SU-DHL-6 (cell line): ENCODE data around the gene CNOT4.

Source experiments
- H2AFZ ChIP-seq: fragments of 200-600 bp; sonication (generic); 2 replicates; pipeline ENCODE4 v1.6.1; 2014; ENCODE audit warnings: low read depth, mild to moderate bottlenecking, moderate library complexity, mixed read lengths, antibody characterized with exemption, low read length; ENCODE audit not compliant: severe bottlenecking
- H3F3A ChIP-seq: fragments of 200-600 bp; shearing (Covaris generic); 2 replicates; pipeline ENCODE4 v1.6.0; 2016; ENCODE audit warnings: antibody characterized with exemption, mild to moderate bottlenecking; ENCODE audit not compliant: insufficient read depth
- H3K27ac ChIP-seq: fragments of 200-600 bp; sonication (generic); 2 replicates; pipeline ENCODE4 v1.5.1; 2016; ENCODE audit warnings: low read depth, mild to moderate bottlenecking, low read length, moderate library complexity, mixed read lengths
- H3K27me3 ChIP-seq: fragments of 200-600 bp; sonication (generic), shearing (Covaris generic); 2 replicates; pipeline ENCODE4 v1.6.0; 2014; ENCODE audit warnings: mild to moderate bottlenecking, low read length
- H3K36me3 ChIP-seq: fragments of 200-600 bp; sonication (generic); 2 replicates; pipeline ENCODE4 v1.6.1; 2014; ENCODE audit warnings: mild to moderate bottlenecking, low read length, mixed read lengths
- H3K4me2 ChIP-seq: fragments of 300-600, 200-600 bp; shearing (Covaris generic), sonication (generic); 2 replicates; pipeline ENCODE4 v1.6.0; 2014; ENCODE audit warnings: low read length, low read depth, mild to moderate bottlenecking; ENCODE audit not compliant: poor library complexity, severe bottlenecking
- H3K4me3 ChIP-seq: fragments of 200-600 bp; sonication (generic); 2 replicates; pipeline ENCODE4 v1.5.1; 2014; ENCODE audit warnings: antibody characterized with exemption, low read length, mild to moderate bottlenecking, mixed read lengths; ENCODE audit not compliant: insufficient read depth, poor library complexity, severe bottlenecking
- H3K79me2 ChIP-seq: fragments of 200-600 bp; sonication (generic); 2 replicates; pipeline ENCODE4 v1.6.1; 2014; ENCODE audit warnings: mild to moderate bottlenecking, low read length, moderate library complexity; ENCODE audit not compliant: insufficient read depth
- H3K9ac ChIP-seq: fragments of 200-600 bp; sonication (generic); 2 replicates; pipeline ENCODE4 v1.7.0; 2014; ENCODE audit warnings: mild to moderate bottlenecking, low read length
- H3K9me2 ChIP-seq: fragments of 200-600 bp; sonication (generic); replicated peaks from 2 replicates; pipeline ENCODE4 v1.6.1; 2014; ENCODE audit warnings: low read length; ENCODE audit not compliant: insufficient read depth
- H3K9me3 ChIP-seq: fragments of 200-600 bp; sonication (generic); 2 replicates; pipeline ENCODE4 v1.6.1; 2014; ENCODE audit warnings: low read length, mixed read lengths; ENCODE audit not compliant: insufficient read depth
- H4K20me1 ChIP-seq: fragments of 200-600 bp; sonication (generic); 2 replicates; pipeline ENCODE4 v1.6.1; 2014; ENCODE audit warnings: low read depth, mild to moderate bottlenecking, antibody characterized with exemption, low read length, moderate library complexity, mixed read lengths
- EZH2phosphoT487 ChIP-seq: fragments of 200-600 bp; sonication (generic), shearing (Covaris generic); conservative IDR thresholded peaks from 2 replicates; pipeline ENCODE4 v1.6.1; 2018; ENCODE audit warnings: mild to moderate bottlenecking, antibody characterized with exemption, low read length, moderate library complexity, mixed read lengths
- TF ChIP-seq, protein P1 (sequence below): fragments of 200-600 bp; sonication (generic); IDR thresholded peaks from one replicate; pipeline ENCODE4 v1.5.1; 2017; ENCODE audit warnings: antibody characterized with exemption, mild to moderate bottlenecking, low read length, moderate library complexity; ENCODE audit not compliant: insufficient read depth, poor library complexity, severe bottlenecking

CNOT4 gene

DNA sequence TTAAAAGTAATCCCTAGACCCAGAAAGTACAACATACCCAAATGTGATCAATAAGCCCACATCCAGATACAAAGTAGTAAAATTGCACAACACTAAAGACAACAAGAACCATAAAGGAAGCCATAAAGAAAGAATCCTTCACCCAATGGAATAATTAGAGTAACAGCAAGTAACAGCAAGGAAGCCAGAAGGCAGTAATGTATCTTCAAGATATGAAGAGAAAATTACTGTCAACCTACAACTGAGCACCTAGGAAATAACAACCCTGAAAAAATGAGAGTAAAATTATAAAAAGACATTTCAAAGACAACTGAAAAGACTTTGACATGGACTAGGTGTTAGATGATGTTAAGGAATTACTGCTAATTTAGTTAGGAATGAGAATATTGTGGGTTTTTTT lies 60.5 kb downstream of the CNOT4 start:
- Histone ChIP-seq H3K27me3 (no peaks in the 10 kb centered on the region), H3K27ac (no peak overlapping the region), H3F3A (no peaks in the 10 kb centered on the region; the same call in 1 of the 2 replicates), H3K36me3 (no peaks in the 10 kb centered on the region), H3K9me2 (no peaks in the 10 kb centered on the region), H3K79me2 (peaks cover 77% of the 10 kb centered on the region), H3K9me3 (no peaks in the 10 kb centered on the region), H4K20me1 (0 out of 2 replicates have a peak, but pooled peaks cover 8% of the 10 kb centered on the region), H3K9ac (no peak overlapping the region), H3K4me3 (no peak overlapping the region), H2AFZ (no peak overlapping the region), H3K4me2 (no peak overlapping the region)
- TF ChIP-seq EZH2phosphoT487, result no peak
- TF ChIP-seq, protein P1, sequence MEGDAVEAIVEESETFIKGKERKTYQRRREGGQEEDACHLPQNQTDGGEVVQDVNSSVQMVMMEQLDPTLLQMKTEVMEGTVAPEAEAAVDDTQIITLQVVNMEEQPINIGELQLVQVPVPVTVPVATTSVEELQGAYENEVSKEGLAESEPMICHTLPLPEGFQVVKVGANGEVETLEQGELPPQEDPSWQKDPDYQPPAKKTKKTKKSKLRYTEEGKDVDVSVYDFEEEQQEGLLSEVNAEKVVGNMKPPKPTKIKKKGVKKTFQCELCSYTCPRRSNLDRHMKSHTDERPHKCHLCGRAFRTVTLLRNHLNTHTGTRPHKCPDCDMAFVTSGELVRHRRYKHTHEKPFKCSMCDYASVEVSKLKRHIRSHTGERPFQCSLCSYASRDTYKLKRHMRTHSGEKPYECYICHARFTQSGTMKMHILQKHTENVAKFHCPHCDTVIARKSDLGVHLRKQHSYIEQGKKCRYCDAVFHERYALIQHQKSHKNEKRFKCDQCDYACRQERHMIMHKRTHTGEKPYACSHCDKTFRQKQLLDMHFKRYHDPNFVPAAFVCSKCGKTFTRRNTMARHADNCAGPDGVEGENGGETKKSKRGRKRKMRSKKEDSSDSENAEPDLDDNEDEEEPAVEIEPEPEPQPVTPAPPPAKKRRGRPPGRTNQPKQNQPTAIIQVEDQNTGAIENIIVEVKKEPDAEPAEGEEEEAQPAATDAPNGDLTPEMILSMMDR, result no peak

DNA sequence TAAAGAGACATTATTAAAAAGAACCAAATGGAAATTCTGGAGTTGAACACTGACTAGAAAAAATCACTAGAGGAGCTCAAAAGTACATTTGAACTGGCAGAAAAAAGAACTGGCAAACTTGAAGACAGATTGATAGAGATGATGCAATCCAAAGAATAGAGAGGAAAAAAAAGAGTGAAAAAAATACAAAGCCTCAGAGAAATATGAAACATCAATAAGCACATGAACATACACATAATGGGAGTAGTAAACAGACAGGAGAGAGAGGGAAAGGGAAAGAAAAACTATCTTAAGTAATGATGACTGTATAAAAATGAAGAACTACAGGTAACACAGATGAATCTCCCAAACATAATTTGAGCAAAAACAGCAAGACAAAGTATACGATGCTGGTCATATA lies 61.1 kb downstream of the CNOT4 start:
- TF ChIP-seq EZH2phosphoT487, result no peak
- TF ChIP-seq, protein P1, result no peak
- H3K9me2 ChIP-seq, result no peaks in the 10 kb centered on the region
- H3K4me2 ChIP-seq, result no peak overlapping the region
- H4K20me1 ChIP-seq, result 0 out of 2 replicates have a peak, but pooled peaks cover 8% of the 10 kb centered on the region
- H3K27me3 ChIP-seq, result no peaks in the 10 kb centered on the region
- no peak overlapping the region for H2AFZ ChIP-seq
- H3K9ac ChIP-seq, result no peak overlapping the region
- no peak overlapping the region for H3K4me3 ChIP-seq
- no peaks in the 10 kb centered on the region for H3K36me3 ChIP-seq
- peaks cover 72% of the 10 kb centered on the region for H3K79me2 ChIP-seq
- no peaks in the 10 kb centered on the region for H3K9me3 ChIP-seq
- H3K27ac ChIP-seq, result no peak overlapping the region
- no peaks in the 10 kb centered on the region; the same call in 1 of the 2 replicates for H3F3A ChIP-seq

DNA sequence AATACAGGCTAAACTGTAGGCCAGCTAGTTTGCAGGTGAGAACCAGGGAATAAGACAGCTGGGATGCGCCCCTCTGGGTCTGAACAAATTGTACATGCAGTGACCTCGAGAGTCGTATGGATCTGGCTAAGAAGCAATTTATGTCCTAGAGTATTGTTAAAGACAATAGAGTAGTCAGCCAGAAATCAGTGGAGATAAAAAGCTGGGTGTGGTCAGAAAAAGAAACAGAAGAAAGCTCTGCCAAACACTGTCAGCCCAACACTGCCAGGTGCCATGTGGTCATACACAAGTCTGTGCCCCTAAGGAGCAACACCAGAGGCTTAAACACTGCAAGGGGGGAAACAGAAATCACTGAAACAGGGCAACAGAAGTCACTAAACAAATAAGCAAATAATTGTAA lies 62.2 kb downstream of the CNOT4 start:
- Histone ChIP-seq H3K79me2 (peaks cover 76% of the 10 kb centered on the region), H3K4me2 (no peak overlapping the region), H3K9me3 (no peaks in the 10 kb centered on the region), H3K9ac (no peak overlapping the region), H3K27me3 (no peaks in the 10 kb centered on the region), H3K27ac (no peak overlapping the region), H4K20me1 (0 out of 2 replicates have a peak, but pooled peaks cover 8% of the 10 kb centered on the region), H2AFZ (no peak overlapping the region), H3K36me3 (no peaks in the 10 kb centered on the region), H3K4me3 (no peak overlapping the region), H3K9me2 (no peaks in the 10 kb centered on the region), H3F3A (no peaks in the 10 kb centered on the region; the same call in 1 of the 2 replicates)
- TF ChIP-seq, protein P1, result no peak
- no peak for TF ChIP-seq EZH2phosphoT487
